HepG2 (cell line): ENCODE data around the gene TEX28.
"Not testable (repeated sequence)": the region's sequence is repeated elsewhere in the genome, so short reads cannot be mapped to it uniquely, and the experiment has no call there.

Experiments used
- DZIP1 ChIP-seq: sonication (generic); formaldehyde crosslinking; IDR thresholded peaks from 2 replicates; pipeline ENCODE4 v1.5.0; 2020; ENCODE audit warnings: mild to moderate bottlenecking, missing genetic modification reagents
- GABPB1 ChIP-seq: IDR thresholded peaks from 2 replicates; pipeline ENCODE4 v1.6.1; 2016; ENCODE audit warnings: mild to moderate bottlenecking, missing genetic modification reagents, moderate library complexity, missing compliant biosample characterization
- HNRNPL ChIP-seq: fragments of 200-400 bp; formaldehyde crosslinking; IDR thresholded peaks from 2 replicates; pipeline ENCODE4 v1.6.1; 2017; ENCODE audit warnings: mild to moderate bottlenecking, low read depth, low read length
- KAT8 ChIP-seq: IDR thresholded peaks from 2 replicates; pipeline ENCODE4 v1.6.1; 2016; ENCODE audit warnings: missing genetic modification reagents, missing compliant biosample characterization
- MXI1 ChIP-seq: IDR thresholded peaks from 3 replicates; pipeline ENCODE4 v1.6.1; 2012; ENCODE audit warnings: low read depth, low read length, inconsistent platforms, borderline replicate concordance
- NAIF1 ChIP-seq: sonication (generic); formaldehyde crosslinking; IDR thresholded peaks from 2 replicates; pipeline ENCODE4 v1.5.0; 2020; ENCODE audit warnings: mild to moderate bottlenecking, missing genetic modification reagents, borderline replicate concordance
- YY1 ChIP-seq: IDR thresholded peaks from 2 replicates; pipeline ENCODE4 v1.6.1; 2011; ENCODE audit warnings: low read length, low read depth, moderate library complexity, mild to moderate bottlenecking; ENCODE audit not compliant: insufficient read depth, insufficient replicate concordance
- ZBTB7A ChIP-seq: sonication (generic); formaldehyde crosslinking; IDR thresholded peaks from 2 replicates; pipeline ENCODE4 v1.8.0; 2022; ENCODE audit warnings: mild to moderate bottlenecking, missing genetic modification reagents
- ZNF160 ChIP-seq: sonication (generic); formaldehyde crosslinking; IDR thresholded peaks from 2 replicates; pipeline ENCODE4 v1.8.0; 2022; ENCODE audit warnings: mild to moderate bottlenecking, inconsistent platforms, missing genetic modification reagents
- ZNF263 ChIP-seq: sonication (generic); formaldehyde crosslinking; IDR thresholded peaks from 2 replicates; pipeline ENCODE4 v1.4.0; 2020; ENCODE audit warnings: missing genetic modification reagents
- ZNF883 ChIP-seq: sonication (generic); formaldehyde crosslinking; IDR thresholded peaks from 2 replicates; pipeline ENCODE4 v1.5.1; 2020; ENCODE audit warnings: mild to moderate bottlenecking, missing genetic modification reagents; ENCODE audit errors: not compliant biosample characterization
- TF ChIP-seq, protein P1 (sequence below), 2 experiments: fragments of 450-650 bp in 1 of 2; sonication (generic) in 1 of 2; formaldehyde crosslinking in 1 of 2; IDR thresholded peaks; 2 replicates each; pipeline versions ENCODE4 v1.6.1 to v1.8.0; 2016 to 2022; ENCODE audit warnings: antibody characterized with exemption in 1 of 2, mild to moderate bottlenecking in 1 of 2, missing genetic modification reagents in 1 of 2

DNA sequence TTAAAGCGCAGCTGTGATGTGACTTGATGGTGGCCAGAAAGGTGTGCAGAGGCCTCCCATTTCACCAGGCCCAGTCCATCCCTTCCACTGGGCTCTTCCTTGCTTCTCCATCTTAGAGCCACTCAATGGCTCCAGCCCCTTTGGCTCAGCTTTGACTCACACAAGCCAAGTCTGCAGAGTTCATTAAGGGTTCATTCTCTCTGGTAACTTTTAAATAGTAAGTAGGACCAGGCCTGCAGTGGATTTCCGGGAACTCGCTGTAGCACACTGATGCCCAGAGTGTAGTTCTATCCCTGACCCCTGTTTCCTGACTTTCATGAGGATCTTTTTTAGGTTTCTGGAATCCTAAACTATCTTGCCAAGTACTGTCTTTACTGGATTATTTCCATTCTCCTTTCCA, 25.7 kb downstream of the TEX28 start:
- TF ChIP-seq KAT8 (CRISPR knock-in tag); HNRNPL; MXI1; DZIP1 (CRISPR knock-in tag); YY1; ZNF263 (CRISPR knock-in tag); NAIF1 (CRISPR knock-in tag); ZBTB7A (CRISPR knock-in tag); ZNF883 (CRISPR knock-in tag); ZNF160 (CRISPR knock-in tag); GABPB1 (CRISPR knock-in tag): not testable (repeated sequence)
- TF ChIP-seq, protein P1, sequence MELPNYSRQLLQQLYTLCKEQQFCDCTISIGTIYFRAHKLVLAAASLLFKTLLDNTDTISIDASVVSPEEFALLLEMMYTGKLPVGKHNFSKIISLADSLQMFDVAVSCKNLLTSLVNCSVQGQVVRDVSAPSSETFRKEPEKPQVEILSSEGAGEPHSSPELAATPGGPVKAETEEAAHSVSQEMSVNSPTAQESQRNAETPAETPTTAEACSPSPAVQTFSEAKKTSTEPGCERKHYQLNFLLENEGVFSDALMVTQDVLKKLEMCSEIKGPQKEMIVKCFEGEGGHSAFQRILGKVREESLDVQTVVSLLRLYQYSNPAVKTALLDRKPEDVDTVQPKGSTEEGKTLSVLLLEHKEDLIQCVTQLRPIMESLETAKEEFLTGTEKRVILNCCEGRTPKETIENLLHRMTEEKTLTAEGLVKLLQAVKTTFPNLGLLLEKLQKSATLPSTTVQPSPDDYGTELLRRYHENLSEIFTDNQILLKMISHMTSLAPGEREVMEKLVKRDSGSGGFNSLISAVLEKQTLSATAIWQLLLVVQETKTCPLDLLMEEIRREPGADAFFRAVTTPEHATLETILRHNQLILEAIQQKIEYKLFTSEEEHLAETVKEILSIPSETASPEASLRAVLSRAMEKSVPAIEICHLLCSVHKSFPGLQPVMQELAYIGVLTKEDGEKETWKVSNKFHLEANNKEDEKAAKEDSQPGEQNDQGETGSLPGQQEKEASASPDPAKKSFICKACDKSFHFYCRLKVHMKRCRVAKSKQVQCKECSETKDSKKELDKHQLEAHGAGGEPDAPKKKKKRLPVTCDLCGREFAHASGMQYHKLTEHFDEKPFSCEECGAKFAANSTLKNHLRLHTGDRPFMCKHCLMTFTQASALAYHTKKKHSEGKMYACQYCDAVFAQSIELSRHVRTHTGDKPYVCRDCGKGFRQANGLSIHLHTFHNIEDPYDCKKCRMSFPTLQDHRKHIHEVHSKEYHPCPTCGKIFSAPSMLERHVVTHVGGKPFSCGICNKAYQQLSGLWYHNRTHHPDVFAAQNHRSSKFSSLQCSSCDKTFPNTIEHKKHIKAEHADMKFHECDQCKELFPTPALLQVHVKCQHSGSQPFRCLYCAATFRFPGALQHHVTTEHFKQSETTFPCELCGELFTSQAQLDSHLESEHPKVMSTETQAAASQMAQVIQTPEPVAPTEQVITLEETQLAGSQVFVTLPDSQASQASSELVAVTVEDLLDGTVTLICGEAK (IDR thresholded peaks at IDR 0.05), result not testable (repeated sequence)
- TF ChIP-seq, protein P1 (CRISPR knock-in tag; IDR thresholded peaks at IDR 0.05), result not testable (repeated sequence)
